Gastrocnemius medialis (tissue), 4 donors: Measurements from ENCODE around the gene NLRC3. TPM values are rescaled to one million over a fixed set of nuclear protein-coding genes. Genes with fewer than 3 reads are reported as not detected.

Experiments used
- ATAC-seq, 2 donors: fragments of 150-250 bp; one replicate each; pipeline ENCODE4 v1.9.1; 2016
- DNase-seq, 2 donors: peaks; one replicate each; pipeline ENCODE4 v3.0.0-alpha.2; 2019
- H3K27ac ChIP-seq, 4 donors: fragments of 200-600 bp; sonication (generic); 1 replicate in 1 of 4; 2 replicates in 3 of 4; pipeline ENCODE4 v1.5.1; 2016 to 2018; ENCODE audit warnings: mild to moderate bottlenecking in 2 of 4, moderate library complexity in 1 of 4
- H3K27me3 ChIP-seq, 3 donors: fragments of 200-600 bp; sonication (generic) in 2 of 3; 1 replicate in 1 of 3; 2 replicates in 2 of 3; pipeline versions ENCODE4 v1.5.1 to v1.6.0; 2016 to 2019; ENCODE audit warnings: mild to moderate bottlenecking in 1 of 3, moderate library complexity in 1 of 3
- H3K36me3 ChIP-seq, 2 donors: fragments of 200-600 bp; sonication (generic) in 1 of 2; one replicate each; pipeline ENCODE4 v1.5.1; 2017 to 2018
- H3K4me1 ChIP-seq, 2 donors: fragments of 200-600 bp; sonication (generic) in 1 of 2; one replicate each; pipeline ENCODE4 v1.5.1; 2016 to 2017; ENCODE audit warnings: mild to moderate bottlenecking in 2 of 2
- H3K4me3 ChIP-seq, 4 donors: fragments of 200-600 bp; sonication (generic) in 3 of 4; 1 replicate in 1 of 4; 2 replicates in 3 of 4; pipeline ENCODE4 v1.5.1; 2016 to 2019; ENCODE audit warnings: mild to moderate bottlenecking in 2 of 4
- H3K9me3 ChIP-seq, 3 donors: fragments of 200-600 bp; sonication (generic) in 2 of 3; 1 replicate in 1 of 3; 2 replicates in 2 of 3; pipeline ENCODE4 v1.5.1; 2016 to 2019
- CTCF ChIP-seq, 5 experiments: fragments of 450-650 bp in 3 of 5; fragments of 200-600 bp in 2 of 5; sonication (generic) in 2 of 5; IDR thresholded peaks in 4 of 5; conservative IDR thresholded peaks in 1 of 5; 1 replicate in 4 of 5; 2 replicates in 1 of 5; pipeline ENCODE4 v1.5.1; 2016 to 2019; ENCODE audit warnings: antibody characterized with exemption in 5 of 5, mild to moderate bottlenecking in 3 of 5, moderate library complexity in 3 of 5
- POLR2A ChIP-seq, 2 donors: fragments of 450-650 bp; IDR thresholded peaks; one replicate each; pipeline ENCODE4 v1.6.1; 2017; ENCODE audit warnings: antibody characterized with exemption in 2 of 2, mild to moderate bottlenecking in 2 of 2, moderate library complexity in 2 of 2
- in situ Hi-C, 4 donors: fragments of 200-750 bp; cut with MboI; loops; one replicate each; pipeline versions ENCODE4 v1.15.0 to v1.8.0; 2017; ENCODE audit warnings: low sequenced_read_pairs in 4 of 4
- intact Hi-C: fragments of 100-400 bp; cut with DNase I; formaldehyde crosslinking; loops from one replicate; pipeline ENCODE4 v1.15.1; 2023; ENCODE audit warnings: low total_unique reads
- total RNA-seq, 4 donors: library from RNA; depleted of rRNA; stranded (reverse); fragments of >200 nt; gene quantifications; one replicate each; pipeline versions ENCODE4 v1.1.0 to v1.2.3, GENCODE V29; 2016

NLRC3 gene
- total RNA-seq, 4 donors from 2014 or later: 0.11 to 0.26 (median 0.22) TPM

- TF ChIP-seq CTCF (IDR thresholded peaks at IDR 0.05 in 4 of 5, conservative IDR thresholded peaks at IDR 0.05 in 1 of 5): no peak
- Histone ChIP-seq H3K4me1 (no peaks in the 10 kb centered on the region), H3K27me3 (no peaks in the 10 kb centered on the region), H3K27ac (no peak overlapping the region), H3K36me3 (peaks cover 0 to 72% of the 10 kb centered on the region in 2 donors), H3K4me3 (no peak overlapping the region), H3K9me3 (no peaks in the 10 kb centered on the region)
- intact Hi-C loops (no loop called here), in situ Hi-C loops (loop anchor here in 1 of 4 donors (25.0 kb wide), 1 partner anchor 371 kb away; the partner anchor contains the start of gene CREBBP)
- no peak for ATAC-seq
- DNase-seq: no peak
Measured at GRCh38 chr16:3515897-3516296, 61.3 kb downstream of the NLRC3 start.

- H3K36me3 ChIP-seq: peaks cover 0 to 74% of the 10 kb centered on the region in 2 donors
- intact Hi-C loops: no loop called here
- H3K4me3 ChIP-seq: no peak overlapping the region
- no peaks in the 10 kb centered on the region for H3K27me3 ChIP-seq
- no peak for DNase-seq
- in situ Hi-C loops: loop anchor here in 1 of 4 donors (25.0 kb wide), 1 partner anchor 373 kb away; the partner anchor contains the start of gene CREBBP
- no peak for TF ChIP-seq CTCF (IDR thresholded peaks at IDR 0.05 in 4 of 5, conservative IDR thresholded peaks at IDR 0.05 in 1 of 5)
- TF ChIP-seq POLR2A (IDR thresholded peaks at IDR 0.05): no peak
- H3K4me1 ChIP-seq: no peaks in the 10 kb centered on the region
- no peaks in the 10 kb centered on the region for H3K9me3 ChIP-seq
- no peak for ATAC-seq
- no peak overlapping the region for H3K27ac ChIP-seq
Measured at GRCh38 chr16:3514621-3515020, 62.6 kb downstream of the NLRC3 start.

- no peaks in the 10 kb centered on the region for H3K4me1 ChIP-seq
- no peak overlapping the region for H3K27ac ChIP-seq
- in situ Hi-C loops (loop anchor here in 1 of 4 donors (25.0 kb wide), 1 partner anchor 373 kb away; the partner anchor contains the start of gene CREBBP), intact Hi-C loops (no loop called here)
- H3K36me3 ChIP-seq: peaks cover 0 to 78% of the 10 kb centered on the region in 2 donors
- H3K4me3 ChIP-seq: no peak overlapping the region
- H3K27me3 ChIP-seq: no peaks in the 10 kb centered on the region
- no peak for TF ChIP-seq POLR2A (IDR thresholded peaks at IDR 0.05)
- TF ChIP-seq CTCF (IDR thresholded peaks at IDR 0.05 in 4 of 5, conservative IDR thresholded peaks at IDR 0.05 in 1 of 5): no peak
- ATAC-seq: no peak
- no peak for DNase-seq
- no peaks in the 10 kb centered on the region for H3K9me3 ChIP-seq
Measured at GRCh38 chr16:3513892-3514583, 63.2 kb downstream of the NLRC3 start.

GRCh38 chr16:3511286-3512180 lies 65.7 kb downstream of the NLRC3 start:
- Histone ChIP-seq H3K27ac (no peak overlapping the region), H3K9me3 (no peaks in the 10 kb centered on the region), H3K4me3 (no peak overlapping the region), H3K4me1 (no peaks in the 10 kb centered on the region), H3K36me3 (peaks cover 0 to 79% of the 10 kb centered on the region in 2 donors), H3K27me3 (no peaks in the 10 kb centered on the region)
- intact Hi-C loops: no loop called here
- ATAC-seq: no peak
- no peak for TF ChIP-seq CTCF (IDR thresholded peaks at IDR 0.05 in 4 of 5, conservative IDR thresholded peaks at IDR 0.05 in 1 of 5)
- TF ChIP-seq POLR2A (IDR thresholded peaks at IDR 0.05): no peak
- no peak for DNase-seq
- in situ Hi-C loops: loop anchor here in 1 of 4 donors (25.0 kb wide), 1 partner anchor 376 kb away; the partner anchor contains the start of gene CREBBP
